ENCODE measurements around the gene ECI1.

- no peak for TF ChIP-seq CTCF (conservative IDR thresholded peaks at IDR 0.05; ENCODE audit: low read length)
- TF ChIP-seq EZH2phosphoT487 (IDR thresholded peaks at IDR 0.05; ENCODE audit: borderline replicate concordance): no peak
Observed at GRCh38 chr16:2280981-2281542, 29.7 kb upstream of the ECI1 start.
